ENCODE results near the gene CALD1. TPM values are rescaled to one million over a fixed set of nuclear protein-coding genes. Genes with fewer than 3 reads are reported as not detected.

CALD1 gene
- total RNA-seq, 1 donor from 2014 or later, result 122 TPM

DNA sequence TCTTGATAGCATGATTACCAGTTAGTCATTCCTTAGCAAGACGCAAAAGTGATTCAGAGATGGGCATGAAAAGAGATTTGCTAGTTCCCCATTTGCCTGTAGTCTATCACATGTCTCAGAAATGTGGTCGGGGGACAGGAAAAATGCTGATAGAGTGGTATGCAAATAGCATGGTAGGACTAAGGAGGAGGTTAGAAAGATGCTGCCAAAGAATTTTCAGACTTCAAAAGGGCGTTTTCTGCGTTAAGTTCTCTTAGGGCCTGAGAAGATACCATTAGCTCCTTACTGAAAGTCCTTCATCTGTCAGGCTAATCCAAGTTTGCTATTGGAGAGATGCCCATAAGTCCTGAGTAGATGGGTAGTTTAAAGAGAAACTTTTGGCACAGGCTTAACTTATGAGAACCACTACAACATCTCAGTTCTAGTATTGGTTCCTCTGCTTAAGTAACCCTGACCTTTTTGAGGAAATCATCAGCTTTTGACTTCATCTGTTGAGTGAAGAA is 2.7 kb downstream of the CALD1 start:
- peak overlapping the region; percentile 76 for H3K4me3 ChIP-seq
- intact Hi-C loops (cut with micrococcal nuclease), result no loop called here
- H3K4me1 ChIP-seq, result peaks cover 90% of the 10 kb centered on the region
- no peak for DNase-seq
- peaks cover 10% of the 10 kb centered on the region for H3K36me3 ChIP-seq
- H3K9me3 ChIP-seq (replicated peaks), result no peaks in the 10 kb centered on the region
- H3K27ac ChIP-seq (replicated peaks), result peak overlapping the region; percentile 89
- H3K27me3 ChIP-seq (ENCODE audit: low read depth), result no peaks in the 10 kb centered on the region
- no peak for TF ChIP-seq CTCF (IDR thresholded peaks at IDR 0.05; ENCODE audit: borderline replicate concordance)

DNA sequence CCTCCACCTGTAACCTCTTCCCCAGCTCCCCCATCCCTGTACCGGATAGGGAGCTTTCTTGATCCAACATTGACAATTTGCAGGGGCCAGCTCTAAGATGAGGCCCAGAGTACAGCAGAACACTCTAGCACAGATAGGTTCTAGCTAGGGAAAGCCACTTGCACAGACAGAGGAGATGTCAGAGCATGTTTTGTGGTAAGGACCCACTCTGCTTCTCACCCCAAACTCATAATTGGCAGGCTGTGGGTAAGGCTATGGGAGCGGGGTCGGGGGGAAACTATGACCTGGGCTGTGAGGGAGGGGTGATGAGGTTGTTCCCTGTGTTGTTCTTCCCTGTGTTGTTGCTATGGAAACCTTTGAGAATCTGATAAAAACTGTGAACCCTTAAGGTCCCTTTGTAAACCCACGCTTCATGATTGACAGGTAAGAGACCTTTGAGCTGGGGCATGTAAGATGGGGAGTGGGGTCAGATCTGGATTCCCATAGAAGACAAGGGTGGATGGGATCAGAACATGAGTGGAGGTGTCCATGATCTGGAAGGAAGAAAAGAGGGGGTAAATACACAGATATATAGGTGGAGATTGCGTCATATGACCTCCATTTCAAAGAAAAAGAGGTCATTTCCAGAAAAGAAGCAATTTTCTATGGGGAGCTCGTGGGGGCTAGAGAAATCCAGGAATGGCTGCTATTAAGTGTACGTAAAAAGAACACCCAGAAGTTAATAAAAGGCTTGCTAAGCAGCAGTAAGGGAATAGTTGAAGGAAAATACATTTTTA is 4.0 kb downstream of the CALD1 start:
- intact Hi-C loops (cut with micrococcal nuclease), result no loop called here
- DNase-seq, result no peak
- peak overlapping the region; percentile 76 for H3K4me3 ChIP-seq
- peak overlapping the region; percentile 89 for H3K27ac ChIP-seq (replicated peaks)
- H3K4me1 ChIP-seq, result peaks cover 94% of the 10 kb centered on the region
- no peak for TF ChIP-seq CTCF (IDR thresholded peaks at IDR 0.05; ENCODE audit: borderline replicate concordance)
- H3K27me3 ChIP-seq (ENCODE audit: low read depth), result no peaks in the 10 kb centered on the region
- H3K36me3 ChIP-seq, result peaks cover 10% of the 10 kb centered on the region
- H3K9me3 ChIP-seq (replicated peaks), result no peaks in the 10 kb centered on the region

GRCh38 chr7:134784251-134785049 is 5.0 kb downstream of the CALD1 start:
- H3K36me3 ChIP-seq, result peaks cover 10% of the 10 kb centered on the region
- H3K27me3 ChIP-seq (ENCODE audit: low read depth), result no peaks in the 10 kb centered on the region
- H3K9me3 ChIP-seq (replicated peaks), result no peaks in the 10 kb centered on the region
- no peak overlapping the region for H3K4me3 ChIP-seq
- DNase-seq, result no peak
- H3K4me1 ChIP-seq, result peaks cover 94% of the 10 kb centered on the region
- no peak for TF ChIP-seq CTCF (IDR thresholded peaks at IDR 0.05; ENCODE audit: borderline replicate concordance)
- H3K27ac ChIP-seq (replicated peaks), result peak overlapping the region; percentile 89
- intact Hi-C loops (cut with micrococcal nuclease), result no loop called here

- intact Hi-C loops (cut with micrococcal nuclease), result no loop called here
- Histone ChIP-seq H3K9me3 (replicated peaks) (no peaks in the 10 kb centered on the region), H3K4me1 (peaks cover 100% of the 10 kb centered on the region), H3K36me3 (peaks cover 10% of the 10 kb centered on the region), H3K4me3 (no peak overlapping the region), H3K27me3 (ENCODE audit: low read depth) (no peaks in the 10 kb centered on the region), H3K27ac (replicated peaks) (peak overlapping the region; percentile 89)
- DNase-seq, result no peak
- no peak for TF ChIP-seq CTCF (IDR thresholded peaks at IDR 0.05; ENCODE audit: borderline replicate concordance)
Observed at GRCh38 chr7:134785842-134786241, 6.4 kb downstream of the CALD1 start.

GRCh38 chr7:134787064-134787463 is 7.6 kb downstream of the CALD1 start:
- Histone ChIP-seq H3K36me3 (peaks cover 10% of the 10 kb centered on the region), H3K4me1 (peaks cover 99% of the 10 kb centered on the region), H3K9me3 (replicated peaks) (no peaks in the 10 kb centered on the region), H3K27ac (replicated peaks) (peak overlapping the region; percentile 89), H3K27me3 (ENCODE audit: low read depth) (no peaks in the 10 kb centered on the region), H3K4me3 (peak overlapping the region; percentile 38)
- intact Hi-C loops (cut with micrococcal nuclease), result no loop called here
- no peak for TF ChIP-seq CTCF (IDR thresholded peaks at IDR 0.05; ENCODE audit: borderline replicate concordance)
- no peak for DNase-seq

Measured in left ventricle myocardium inferior (tissue), 1 donor.